AG10803 (cell line): ENCODE results near the gene CTCF.

ENCODE experiments used
- DNase-seq: peaks from one replicate; pipeline ENCODE4 v3.0.0; 2010; ENCODE audit warnings: low read depth
- H3K4me3 ChIP-seq: 2 replicates; pipeline ENCODE4 v1.5.1; 2011; ENCODE audit warnings: mild to moderate bottlenecking, low read length, control low read depth
- TF ChIP-seq, protein P1 (sequence below): conservative IDR thresholded peaks from 2 replicates; pipeline ENCODE4 v1.5.1; 2011; ENCODE audit warnings: mild to moderate bottlenecking, low read length, control low read depth, inconsistent platforms

The CTCF gene

GRCh38 chr16:67672306-67672705 is 110.0 kb downstream of the CTCF start:
- no peak for DNase-seq
- TF ChIP-seq, protein P1, sequence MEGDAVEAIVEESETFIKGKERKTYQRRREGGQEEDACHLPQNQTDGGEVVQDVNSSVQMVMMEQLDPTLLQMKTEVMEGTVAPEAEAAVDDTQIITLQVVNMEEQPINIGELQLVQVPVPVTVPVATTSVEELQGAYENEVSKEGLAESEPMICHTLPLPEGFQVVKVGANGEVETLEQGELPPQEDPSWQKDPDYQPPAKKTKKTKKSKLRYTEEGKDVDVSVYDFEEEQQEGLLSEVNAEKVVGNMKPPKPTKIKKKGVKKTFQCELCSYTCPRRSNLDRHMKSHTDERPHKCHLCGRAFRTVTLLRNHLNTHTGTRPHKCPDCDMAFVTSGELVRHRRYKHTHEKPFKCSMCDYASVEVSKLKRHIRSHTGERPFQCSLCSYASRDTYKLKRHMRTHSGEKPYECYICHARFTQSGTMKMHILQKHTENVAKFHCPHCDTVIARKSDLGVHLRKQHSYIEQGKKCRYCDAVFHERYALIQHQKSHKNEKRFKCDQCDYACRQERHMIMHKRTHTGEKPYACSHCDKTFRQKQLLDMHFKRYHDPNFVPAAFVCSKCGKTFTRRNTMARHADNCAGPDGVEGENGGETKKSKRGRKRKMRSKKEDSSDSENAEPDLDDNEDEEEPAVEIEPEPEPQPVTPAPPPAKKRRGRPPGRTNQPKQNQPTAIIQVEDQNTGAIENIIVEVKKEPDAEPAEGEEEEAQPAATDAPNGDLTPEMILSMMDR = no peak
- no peak overlapping the region for H3K4me3 ChIP-seq

GRCh38 chr16:67672739-67673662 is 110.7 kb downstream of the CTCF start:
- DNase-seq = peak; percentile 86
- TF ChIP-seq, protein P1 = peak; percentile 89
- no peak overlapping the region for H3K4me3 ChIP-seq

DNA sequence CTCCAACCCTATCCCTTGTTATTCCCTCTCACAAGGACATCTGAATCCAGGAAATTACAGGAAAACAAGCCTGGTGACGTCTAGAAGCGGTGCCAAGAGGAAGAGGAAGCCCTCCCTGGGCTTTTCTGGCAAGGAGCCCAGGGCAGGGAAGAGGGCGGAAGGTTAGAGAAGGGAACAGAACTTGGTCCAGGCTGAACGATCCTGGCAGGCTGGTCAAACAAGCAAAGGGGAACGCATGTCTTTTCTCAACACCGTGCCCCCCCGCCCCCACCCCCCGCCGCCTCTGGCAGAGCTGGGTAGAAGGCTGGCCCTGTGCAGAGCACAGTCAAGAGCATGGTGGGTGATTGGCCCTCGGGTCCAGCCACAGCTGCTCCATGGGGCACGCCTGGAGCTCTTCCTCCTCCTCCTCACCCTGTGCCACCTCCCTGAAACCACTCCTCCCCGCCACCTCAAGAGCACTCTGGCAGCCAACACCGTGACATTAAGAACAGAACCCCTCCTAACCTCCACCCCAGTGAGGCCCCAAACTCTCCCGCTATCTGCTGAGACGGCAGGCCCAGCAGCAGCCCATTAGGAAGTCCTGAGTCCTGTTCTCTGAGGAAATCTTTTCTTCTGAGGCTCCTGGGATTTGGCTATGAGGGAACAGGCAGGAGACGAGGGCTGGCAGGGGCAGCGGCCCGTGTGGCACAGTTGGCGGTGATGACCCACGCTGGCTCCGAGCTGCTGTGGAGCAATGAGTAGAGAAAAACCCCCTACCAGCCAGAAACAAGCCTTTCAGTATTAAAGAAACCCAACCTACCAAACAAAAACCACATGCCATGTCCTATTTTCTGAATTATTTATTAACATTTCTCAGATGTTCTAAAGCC is 111.6 kb downstream of the CTCF start:
- TF ChIP-seq, protein P1 = no peak
- DNase-seq = no peak
- H3K4me3 ChIP-seq = no peak overlapping the region

DNA sequence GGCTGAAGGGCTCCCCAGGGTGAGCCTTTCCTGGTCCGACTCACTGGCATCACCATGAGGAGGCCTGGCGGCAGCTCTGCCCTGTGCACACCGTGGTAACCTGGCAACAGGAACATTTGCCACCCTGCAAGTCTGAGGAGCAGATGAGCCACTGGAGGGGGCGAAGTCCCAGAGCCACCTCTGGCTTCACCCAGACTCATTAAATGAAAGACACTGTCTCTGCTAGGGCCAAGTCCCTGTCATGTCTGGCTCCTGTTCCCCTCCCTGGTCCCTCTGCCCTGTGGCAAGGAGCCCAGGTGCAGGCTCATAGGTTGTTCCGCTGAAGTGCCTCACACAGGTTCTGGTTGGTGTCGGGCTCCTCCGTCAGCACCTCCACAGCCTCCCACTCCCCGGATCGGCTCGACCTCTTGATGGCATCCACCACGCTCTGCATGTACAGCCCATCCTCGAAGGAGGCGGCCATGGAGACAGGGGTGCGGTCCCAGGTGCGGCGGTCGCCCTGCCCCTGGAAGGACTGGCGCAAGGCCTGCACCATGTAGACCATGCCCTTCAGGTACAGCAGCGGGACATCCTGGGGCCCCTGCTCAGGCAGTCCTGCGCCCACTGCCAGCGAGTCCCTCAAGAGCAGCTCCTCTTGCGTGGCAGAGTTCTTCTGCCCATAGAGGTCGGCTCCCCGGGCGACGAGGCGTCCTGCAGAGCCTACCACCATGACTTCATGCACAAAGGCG is 112.7 kb downstream of the CTCF start:
- DNase-seq = no peak
- TF ChIP-seq, protein P1 = no peak
- H3K4me3 ChIP-seq = no peak overlapping the region

DNA sequence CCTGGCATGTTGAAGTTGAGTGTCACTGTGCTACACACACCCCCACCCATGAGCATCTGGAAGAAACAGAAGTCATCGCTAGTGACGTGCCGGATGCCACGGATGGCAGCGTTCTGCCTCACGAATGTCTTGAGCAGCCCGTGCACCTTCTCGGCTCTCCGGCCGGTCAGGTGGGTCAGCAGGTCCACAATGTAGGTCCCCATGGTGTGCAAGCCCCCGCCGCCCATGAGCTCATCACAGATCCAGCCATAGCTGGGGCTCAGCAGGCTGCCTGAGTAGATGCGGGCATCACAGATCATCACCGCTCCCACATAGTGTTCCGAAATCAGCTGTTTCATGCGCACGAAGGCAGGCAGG is 113.2 kb downstream of the CTCF start:
- DNase-seq = no peak
- TF ChIP-seq, protein P1 = no peak
- H3K4me3 ChIP-seq = no peak overlapping the region

DNA sequence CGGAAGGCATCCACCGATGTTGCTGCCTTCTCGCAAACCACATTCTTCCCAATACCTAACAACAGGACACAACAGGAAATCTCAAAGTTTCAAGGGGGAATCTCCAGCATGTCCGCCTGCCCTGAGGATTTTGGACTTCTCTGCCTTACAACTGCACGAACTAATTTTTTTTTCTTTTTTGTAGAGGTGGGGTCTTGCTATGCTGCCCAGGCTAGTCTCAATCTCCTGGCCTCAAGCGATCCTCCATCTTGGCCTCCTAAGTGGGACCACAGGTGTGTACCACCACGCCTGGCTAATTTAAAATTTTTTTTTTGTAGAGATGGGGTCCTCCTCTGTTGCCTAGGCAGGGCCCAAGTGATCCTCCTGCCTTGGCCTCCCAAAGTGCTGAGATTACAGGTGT is 113.7 kb downstream of the CTCF start:
- H3K4me3 ChIP-seq = no peak overlapping the region
- TF ChIP-seq, protein P1 = no peak
- no peak for DNase-seq
